HG02678 (cell line): ENCODE measurements around the gene MYO1E.
"Not testable (repeated sequence)": the region's sequence is repeated elsewhere in the genome, so short reads cannot be mapped to it uniquely, and the experiment has no call there.

ENCODE experiments used
- ATAC-seq: cut with Tn5 transposase; IDR thresholded peaks from one replicate; pipeline ENCODE4 v1.9.1; 2021; ENCODE audit warnings: mild to moderate bottlenecking, moderate library complexity; ENCODE audit not compliant: unreplicated experiment

Gene MYO1E

GRCh38 chr15:59152694-59153450, 219.8 kb downstream of the MYO1E start:
- ATAC-seq, result no peak

GRCh38 chr15:59150185-59150584, 222.5 kb downstream of the MYO1E start:
- no peak for ATAC-seq

- ATAC-seq, result no peak
These were observed 224.4 kb downstream of the MYO1E start for GRCh38 chr15:59148153-59148833.

GRCh38 chr15:59147666-59148065, 225.0 kb downstream of the MYO1E start:
- ATAC-seq, result no peak

- not testable (repeated sequence) for ATAC-seq
These were observed 228.1 kb downstream of the MYO1E start for GRCh38 chr15:59144594-59144993.

GRCh38 chr15:59143281-59143680, 229.4 kb downstream of the MYO1E start:
- ATAC-seq, result no peak

GRCh38 chr15:59140422-59141226, 232.0 kb downstream of the MYO1E start:
- ATAC-seq, result no peak

- ATAC-seq, result peak; percentile 60
These were observed 234.4 kb downstream of the MYO1E start for GRCh38 chr15:59138243-59138642.

- no peak for ATAC-seq
These were observed 235.1 kb downstream of the MYO1E start for GRCh38 chr15:59137566-59137965.

- no peak for ATAC-seq
These were observed 238.7 kb downstream of the MYO1E start for GRCh38 chr15:59133929-59134427.

GRCh38 chr15:59131969-59132562, 240.6 kb downstream of the MYO1E start:
- ATAC-seq, result no peak

GRCh38 chr15:59131456-59131855, 241.2 kb downstream of the MYO1E start:
- no peak for ATAC-seq

- not testable (repeated sequence) for ATAC-seq
These were observed 245.4 kb downstream of the MYO1E start for GRCh38 chr15:59127255-59127654.

GRCh38 chr15:59125683-59126082, 247.0 kb downstream of the MYO1E start:
- ATAC-seq, result not testable (repeated sequence)

- ATAC-seq, result no peak
These were observed 248.4 kb downstream of the MYO1E start for GRCh38 chr15:59124261-59124660.

- ATAC-seq, result no peak
These were observed 251.7 kb downstream of the MYO1E start for GRCh38 chr15:59120937-59121336.

- ATAC-seq, result no peak
These were observed 253.0 kb downstream of the MYO1E start for GRCh38 chr15:59119625-59120024.

GRCh38 chr15:59116771-59117170, 255.9 kb downstream of the MYO1E start:
- ATAC-seq, result no peak

GRCh38 chr15:59116141-59116540, 256.5 kb downstream of the MYO1E start:
- ATAC-seq, result no peak

GRCh38 chr15:59115047-59115446, 257.6 kb downstream of the MYO1E start:
- no peak for ATAC-seq

GRCh38 chr15:59111251-59111650, 261.4 kb downstream of the MYO1E start:
- no peak for ATAC-seq
